HG02970 (cell line): ENCODE results near the gene SUSD5.
"Not testable (repeated sequence)": the region's sequence is repeated elsewhere in the genome, so short reads cannot be mapped to it uniquely, and the experiment has no call there.

ENCODE experiments used
- ATAC-seq: cut with Tn5 transposase; IDR thresholded peaks from one replicate; pipeline ENCODE4 v1.9.1; 2021; ENCODE audit warnings: mild to moderate bottlenecking, moderate library complexity, moderate number of reproducible peaks; ENCODE audit not compliant: unreplicated experiment, low FRiP score

Gene SUSD5

GRCh38 chr3:33122991-33123390, 95.6 kb downstream of the SUSD5 start:
- no peak for ATAC-seq

- ATAC-seq, result no peak
These were observed 98.7 kb downstream of the SUSD5 start for GRCh38 chr3:33119891-33120290.

- ATAC-seq, result no peak
These were observed 101.1 kb downstream of the SUSD5 start for GRCh38 chr3:33117461-33117860.

GRCh38 chr3:33115024-33115768, 103.4 kb downstream of the SUSD5 start:
- no peak for ATAC-seq

DNA sequence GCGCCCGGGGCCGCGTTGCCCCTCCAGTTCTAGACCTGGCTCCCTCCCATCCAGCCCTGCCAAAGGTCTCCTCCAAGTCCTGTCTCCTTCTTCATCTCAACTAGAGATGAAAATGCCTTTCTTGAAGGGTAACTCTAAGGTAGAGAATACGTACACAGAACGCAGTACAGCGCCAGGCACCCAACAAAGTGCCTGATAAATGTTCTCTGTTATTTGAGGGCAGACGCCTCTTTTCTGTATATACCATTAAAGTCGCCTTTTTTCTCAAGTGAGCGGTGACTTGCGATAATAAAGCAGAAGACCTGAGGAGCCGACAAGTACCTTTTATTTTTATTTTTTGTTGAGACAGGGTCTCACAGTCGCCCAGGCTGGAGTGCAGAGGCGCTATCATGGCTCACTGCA, 104.0 kb downstream of the SUSD5 start:
- no peak for ATAC-seq

DNA sequence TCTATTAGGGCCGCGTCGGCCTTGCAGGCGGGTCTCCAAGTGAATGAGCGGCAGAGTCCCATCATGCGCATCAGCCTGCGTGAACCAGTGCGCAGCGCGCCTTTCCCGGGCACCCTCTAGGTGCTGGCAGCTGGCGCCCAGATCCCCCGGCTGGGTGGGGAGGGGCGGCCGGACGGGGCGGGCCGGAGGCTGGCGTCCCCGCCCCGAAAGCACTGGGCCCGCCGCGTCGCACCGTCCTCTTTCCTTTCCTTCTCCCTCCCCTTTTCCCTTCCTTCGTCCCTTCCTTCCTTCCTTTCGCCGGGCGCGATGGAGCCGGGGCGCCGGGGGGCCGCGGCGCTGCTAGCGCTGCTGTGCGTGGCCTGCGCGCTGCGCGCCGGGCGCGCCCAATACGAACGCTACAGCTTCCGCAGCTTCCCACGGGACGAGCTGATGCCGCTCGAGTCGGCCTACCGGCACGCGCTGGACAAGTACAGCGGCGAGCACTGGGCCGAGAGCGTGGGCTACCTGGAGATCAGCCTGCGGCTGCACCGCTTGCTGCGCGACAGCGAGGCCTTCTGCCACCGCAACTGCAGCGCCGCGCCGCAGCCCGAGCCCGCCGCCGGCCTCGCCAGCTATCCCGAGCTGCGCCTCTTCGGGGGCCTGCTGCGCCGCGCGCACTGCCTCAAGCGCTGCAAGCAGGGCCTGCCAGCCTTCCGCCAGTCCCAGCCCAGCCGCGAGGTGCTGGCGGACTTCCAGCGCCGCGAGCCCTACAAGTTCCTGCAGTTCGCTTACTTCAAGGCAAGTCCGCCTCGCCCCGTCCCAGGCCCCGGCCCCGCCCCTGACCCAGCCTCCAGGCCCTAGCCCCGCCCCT, 104.6 kb downstream of the SUSD5 start, which contains the start of gene CRTAP:
CRTAP (plus strand) TSS at position 243 of the 850 bp plus-strand sequence; CDS start at position 307, 64 bp downstream.
- peak; percentile 76 for ATAC-seq

DNA sequence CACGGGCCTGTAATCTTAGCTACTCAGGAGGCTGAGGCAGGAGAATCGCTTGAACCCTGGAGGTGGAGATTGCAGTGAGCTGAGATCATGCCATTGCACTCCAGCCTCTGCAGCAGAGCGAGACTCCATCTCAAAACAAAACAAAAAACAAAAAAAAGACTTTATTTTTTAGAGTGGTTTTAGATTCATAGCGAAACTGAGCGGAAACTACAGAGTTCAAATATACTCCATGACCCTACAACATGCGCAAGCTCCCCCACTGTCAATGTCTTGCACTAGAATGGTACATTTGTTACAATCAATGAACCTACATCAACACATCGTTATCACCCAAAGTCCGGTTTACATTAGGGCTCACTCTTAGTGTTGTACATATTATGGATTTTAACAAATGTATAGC, 107.0 kb downstream of the SUSD5 start:
- ATAC-seq, result no peak

DNA sequence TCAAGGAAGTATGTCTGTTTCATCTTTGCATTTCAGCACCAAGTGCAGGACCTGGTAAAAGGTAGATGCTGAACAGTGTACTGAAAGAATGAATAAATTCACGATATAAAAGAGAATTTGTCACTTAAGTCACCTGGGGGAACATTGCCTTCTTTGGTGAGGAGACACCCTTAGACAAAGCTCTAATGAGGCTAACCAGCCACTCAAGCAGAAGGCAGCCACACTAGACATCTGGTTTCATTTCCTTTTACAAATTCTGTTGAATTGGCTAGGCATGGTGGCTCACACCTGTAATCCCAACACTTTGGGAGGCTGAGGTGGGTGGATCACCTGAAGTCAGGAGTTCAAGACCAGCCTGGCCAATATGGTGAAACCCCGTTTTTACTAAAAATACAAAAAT, 111.8 kb downstream of the SUSD5 start:
- not testable (repeated sequence) for ATAC-seq

DNA sequence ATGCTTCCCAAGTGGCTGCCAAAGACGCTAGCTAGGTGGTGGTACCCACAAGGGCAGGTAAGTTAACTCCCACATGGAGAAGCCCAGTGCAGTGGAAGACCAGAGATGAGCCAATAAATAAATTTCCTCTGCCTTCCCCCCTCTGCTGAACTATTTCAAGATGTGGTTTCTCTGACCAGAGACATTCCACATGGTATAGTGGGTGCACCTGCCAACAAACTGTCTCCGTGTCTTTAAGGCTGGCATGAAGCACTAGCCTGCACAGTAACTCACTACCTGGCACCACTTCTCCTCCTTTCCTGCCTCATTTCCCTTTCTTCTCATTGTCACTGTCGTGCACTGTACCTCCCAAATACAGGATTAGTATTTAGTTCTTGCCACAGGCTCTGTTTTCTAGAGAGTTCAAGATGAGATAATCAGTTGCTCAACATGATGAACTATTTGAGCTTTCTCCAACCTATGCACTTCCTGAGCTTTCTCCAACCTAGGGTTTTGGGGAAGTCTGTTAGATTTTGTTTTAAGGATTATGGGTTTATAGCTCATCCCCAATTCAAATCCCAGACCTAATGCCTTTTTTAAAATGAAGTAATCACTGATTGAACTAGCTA, 113.2 kb downstream of the SUSD5 start:
- no peak for ATAC-seq

- no peak for ATAC-seq
These were observed 113.8 kb downstream of the SUSD5 start for GRCh38 chr3:33104803-33105202.

DNA sequence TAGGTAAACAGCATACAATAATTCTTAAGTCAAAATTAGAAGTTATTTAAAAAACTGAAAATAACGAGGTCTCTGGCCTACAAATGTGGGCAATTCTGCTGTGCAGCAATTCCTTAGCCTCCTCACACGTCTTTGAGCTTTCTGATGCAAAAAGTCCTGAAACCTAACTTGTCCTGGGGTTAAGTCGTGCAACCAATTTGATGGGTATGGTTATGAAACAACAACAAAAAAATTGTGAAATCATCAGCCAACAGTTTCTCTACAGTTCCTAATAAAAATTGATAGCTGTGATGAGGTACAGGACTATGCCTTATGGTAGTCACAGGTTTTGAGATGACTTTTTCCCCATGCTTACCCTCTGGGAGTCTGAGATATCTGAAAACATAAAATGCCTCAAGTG, 115.1 kb downstream of the SUSD5 start:
- no peak for ATAC-seq

DNA sequence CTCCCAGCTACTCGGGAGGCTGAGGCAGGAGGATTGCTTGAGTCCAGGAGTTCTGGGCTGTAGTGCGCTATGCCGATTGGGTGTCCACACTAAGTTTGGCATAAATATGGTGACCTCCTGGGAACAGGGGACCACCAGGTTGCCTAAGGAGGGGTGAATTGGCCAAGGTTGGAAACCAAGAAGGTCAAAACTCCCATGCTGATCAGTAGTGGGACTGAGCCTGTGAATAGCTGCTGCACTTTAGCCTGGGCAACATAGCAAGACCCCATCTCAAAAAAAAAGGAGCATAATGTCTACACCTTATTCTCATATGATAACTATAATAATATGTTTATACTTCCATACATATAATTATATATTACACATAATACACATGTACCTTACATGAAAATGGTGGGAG, 115.6 kb downstream of the SUSD5 start:
- no peak for ATAC-seq

DNA sequence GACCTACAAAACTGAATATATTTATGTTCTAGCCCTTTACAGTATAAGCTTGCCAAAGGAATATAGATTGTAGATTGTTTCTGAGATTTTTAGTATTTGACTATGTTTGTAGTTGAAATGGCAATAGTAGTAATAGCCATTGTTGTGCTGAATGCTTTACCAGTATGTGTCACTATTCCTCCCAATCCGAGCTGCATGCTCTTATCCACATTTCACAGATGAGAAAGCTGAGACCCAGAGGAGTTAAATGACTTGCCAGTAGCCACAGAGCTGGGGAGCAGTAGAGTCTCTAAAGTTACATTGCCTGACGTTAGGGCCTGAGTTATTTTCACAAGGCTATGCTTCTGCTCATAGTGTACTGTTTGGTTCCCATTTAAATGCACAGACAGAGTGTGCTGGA, 118.4 kb downstream of the SUSD5 start:
- no peak for ATAC-seq
